Effector memory CD4-positive, alpha-beta T cell (primary cell): ENCODE data around the gene TYR.
"Not testable (repeated sequence)": the region's sequence is repeated elsewhere in the genome, so short reads cannot be mapped to it uniquely, and the experiment has no call there.

Experiments used
- DNase-seq, 3 donors: peaks; one replicate each; pipeline ENCODE4 v3.0.0-alpha.2; 2020
- H3K27ac ChIP-seq: 2 replicates; pipeline ENCODE4 v1.7.0; 2013; ENCODE audit warnings: mild to moderate bottlenecking, low read length, moderate library complexity; ENCODE audit not compliant: insufficient read depth, poor library complexity, severe bottlenecking
- H3K27me3 ChIP-seq: replicated peaks from 2 replicates; pipeline ENCODE4 v1.7.0; 2013; ENCODE audit warnings: mild to moderate bottlenecking, low read length; ENCODE audit not compliant: insufficient read depth, control insufficient read depth, poor library complexity, severe bottlenecking
- H3K36me3 ChIP-seq: 2 replicates; pipeline ENCODE4 v1.7.0; 2013; ENCODE audit warnings: mild to moderate bottlenecking, low read length, moderate library complexity; ENCODE audit not compliant: control insufficient read depth, insufficient read depth
- H3K4me1 ChIP-seq: 2 replicates; pipeline ENCODE4 v1.7.0; 2013; ENCODE audit warnings: low read length, mild to moderate bottlenecking; ENCODE audit not compliant: control insufficient read depth, insufficient read depth, poor library complexity, severe bottlenecking
- H3K4me3 ChIP-seq: 2 replicates; pipeline ENCODE4 v1.7.0; 2013; ENCODE audit warnings: low read length, low read depth, mild to moderate bottlenecking; ENCODE audit not compliant: insufficient read depth, poor library complexity, severe bottlenecking
- H3K9me3 ChIP-seq: 2 replicates; pipeline ENCODE4 v1.7.0; 2013; ENCODE audit warnings: mild to moderate bottlenecking, low read length, moderate library complexity; ENCODE audit not compliant: control insufficient read depth

TYR gene

DNA sequence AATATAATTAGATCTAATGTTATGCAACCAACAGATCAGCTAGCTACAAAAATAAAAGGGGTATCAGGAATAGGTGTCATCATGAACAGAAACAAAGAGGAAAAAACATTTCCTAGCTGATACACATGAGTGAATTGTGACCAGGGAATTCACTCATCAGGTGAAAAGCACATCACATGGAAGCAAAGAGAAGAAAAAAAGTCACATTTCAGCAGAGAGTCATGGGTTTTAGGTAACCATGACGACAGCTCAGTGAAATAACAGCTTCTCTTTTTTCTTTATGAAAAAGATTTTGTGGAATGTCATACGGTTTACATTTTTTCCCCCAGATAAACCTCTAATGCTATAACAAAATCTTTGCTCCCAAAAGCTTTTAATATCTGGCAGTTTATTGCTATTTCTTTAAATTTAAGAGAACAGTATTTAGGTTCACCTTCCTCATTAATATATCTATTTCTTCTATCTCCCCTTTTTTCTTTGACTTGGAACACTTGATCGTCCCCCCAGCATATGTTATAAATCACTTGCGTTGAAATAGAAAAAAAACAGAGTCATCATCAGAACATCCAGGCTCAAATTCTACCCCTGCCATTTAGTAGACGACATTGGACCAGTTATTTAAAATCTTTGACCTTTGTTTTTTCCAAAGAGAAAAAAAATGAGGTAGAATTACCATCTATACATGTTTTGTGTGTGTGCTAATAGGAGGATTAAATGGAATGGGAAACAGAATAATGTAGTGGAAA lies 5.3 kb downstream of the TYR start:
- H3K27ac ChIP-seq: no peak overlapping the region
- DNase-seq: no peak
- H3K27me3 ChIP-seq: no peaks in the 10 kb centered on the region
- no peak overlapping the region for H3K4me3 ChIP-seq
- no peaks in the 10 kb centered on the region for H3K36me3 ChIP-seq
- no peaks in the 10 kb centered on the region for H3K4me1 ChIP-seq
- H3K9me3 ChIP-seq: no peaks in the 10 kb centered on the region

DNA sequence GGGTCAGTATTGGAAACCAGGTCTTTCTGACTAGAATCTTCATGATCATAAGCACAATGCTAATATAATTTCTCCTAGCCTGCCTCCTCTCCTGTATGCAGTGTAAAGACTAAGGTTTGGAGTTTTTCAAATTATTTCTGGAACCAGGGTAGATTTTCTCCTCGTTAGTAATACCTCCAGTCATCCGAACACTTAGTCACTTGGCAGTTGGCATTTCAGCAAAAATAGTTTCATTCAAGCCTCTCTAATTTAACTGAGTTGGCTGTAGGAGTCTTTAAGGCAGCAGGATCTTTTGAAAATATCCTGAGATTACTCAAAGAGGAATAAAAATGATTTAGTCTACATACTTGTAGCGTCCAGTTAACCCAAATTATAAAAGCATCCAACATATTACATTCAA lies 6.3 kb downstream of the TYR start:
- DNase-seq: no peak
- Histone ChIP-seq H3K4me1 (no peaks in the 10 kb centered on the region), H3K36me3 (no peaks in the 10 kb centered on the region), H3K4me3 (no peak overlapping the region), H3K9me3 (no peaks in the 10 kb centered on the region), H3K27me3 (no peaks in the 10 kb centered on the region), H3K27ac (no peak overlapping the region)

DNA sequence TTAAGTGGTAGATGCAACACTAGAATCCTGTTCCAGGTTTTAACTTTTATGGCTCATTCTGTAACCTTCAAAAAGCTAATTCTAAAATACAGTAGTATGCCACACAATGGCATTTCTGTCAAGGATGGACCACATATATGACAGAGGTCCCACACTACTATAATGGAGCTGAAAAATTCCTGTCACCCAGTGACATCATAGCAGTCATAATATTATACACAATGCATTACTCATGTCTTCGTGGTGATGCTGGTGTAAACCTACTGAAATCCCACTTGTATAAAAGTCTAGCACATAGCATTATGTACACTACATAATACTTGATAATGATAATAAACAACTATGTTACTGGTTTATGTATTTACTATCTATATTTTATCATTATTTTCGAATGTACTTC lies 12.1 kb downstream of the TYR start:
- Histone ChIP-seq H3K36me3 (no peaks in the 10 kb centered on the region), H3K27ac (no peak overlapping the region), H3K4me3 (no peak overlapping the region), H3K9me3 (no peaks in the 10 kb centered on the region), H3K27me3 (no peaks in the 10 kb centered on the region), H3K4me1 (no peaks in the 10 kb centered on the region)
- no peak for DNase-seq

DNA sequence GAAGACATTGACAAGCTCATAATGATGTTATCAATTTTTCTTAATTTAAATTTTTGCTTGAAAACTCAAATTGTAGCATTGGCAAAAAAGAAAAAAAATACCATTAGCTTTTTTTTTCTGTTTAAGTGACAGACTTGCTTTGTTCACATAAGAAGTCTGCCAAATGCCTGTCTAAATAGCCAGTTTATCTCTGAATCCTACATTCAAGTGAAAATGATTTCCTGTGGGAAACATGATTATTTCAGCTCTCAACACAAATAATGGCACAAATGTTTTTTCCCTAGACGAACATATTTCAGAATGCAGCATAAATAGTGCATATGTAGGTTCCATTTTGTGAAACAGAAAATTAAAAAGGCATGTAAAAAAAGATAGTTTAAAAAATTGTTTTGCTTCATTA lies 23.5 kb downstream of the TYR start:
- no peak for DNase-seq
- Histone ChIP-seq H3K36me3 (no peaks in the 10 kb centered on the region), H3K4me3 (no peak overlapping the region), H3K27me3 (no peaks in the 10 kb centered on the region), H3K4me1 (no peaks in the 10 kb centered on the region), H3K27ac (no peak overlapping the region), H3K9me3 (no peaks in the 10 kb centered on the region)

DNA sequence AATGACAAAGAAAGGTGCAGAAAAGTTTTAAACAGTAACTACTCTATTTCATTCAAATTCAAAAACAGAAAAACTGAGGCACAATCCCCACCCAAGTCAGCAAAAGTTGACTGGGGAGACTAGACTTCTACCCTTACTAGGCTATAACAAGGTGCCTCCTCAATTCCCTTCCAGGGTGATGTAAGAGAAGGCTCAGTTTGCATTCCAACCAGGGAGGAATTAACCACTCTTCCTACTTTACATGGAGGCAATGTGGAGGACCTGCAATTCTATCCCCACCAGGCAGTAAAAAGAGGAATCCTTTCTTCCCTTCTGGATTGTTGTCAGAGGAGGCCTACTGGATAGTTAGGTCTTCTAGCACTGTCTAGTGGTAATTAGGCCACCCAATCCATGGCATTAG lies 26.1 kb downstream of the TYR start:
- Histone ChIP-seq H3K9me3 (no peaks in the 10 kb centered on the region), H3K4me1 (no peaks in the 10 kb centered on the region), H3K36me3 (no peaks in the 10 kb centered on the region), H3K27me3 (no peaks in the 10 kb centered on the region), H3K27ac (no peak overlapping the region), H3K4me3 (no peak overlapping the region)
- no peak for DNase-seq

DNA sequence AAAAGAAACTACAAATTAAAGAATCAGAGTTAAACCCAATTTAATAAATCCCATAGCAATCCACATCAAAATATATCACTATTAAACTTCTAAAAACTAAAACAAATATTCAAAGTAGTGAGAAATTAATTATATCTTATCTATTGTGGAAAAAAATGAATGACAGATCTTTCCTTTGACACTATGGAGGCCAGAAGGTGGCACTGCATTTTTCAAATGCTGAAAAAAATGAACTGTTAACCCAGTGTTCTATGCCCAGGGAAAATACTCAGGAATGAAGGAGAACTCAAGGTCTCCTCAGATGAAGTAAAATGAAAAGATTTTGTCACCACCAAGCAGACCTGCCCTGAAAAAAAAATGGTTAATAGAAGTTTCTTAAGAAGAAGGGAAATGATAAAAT lies 27.7 kb downstream of the TYR start:
- no peaks in the 10 kb centered on the region for H3K9me3 ChIP-seq
- H3K27ac ChIP-seq: no peak overlapping the region
- no peaks in the 10 kb centered on the region for H3K36me3 ChIP-seq
- H3K4me1 ChIP-seq: no peaks in the 10 kb centered on the region
- DNase-seq: no peak
- H3K27me3 ChIP-seq: no peaks in the 10 kb centered on the region
- H3K4me3 ChIP-seq: no peak overlapping the region

DNA sequence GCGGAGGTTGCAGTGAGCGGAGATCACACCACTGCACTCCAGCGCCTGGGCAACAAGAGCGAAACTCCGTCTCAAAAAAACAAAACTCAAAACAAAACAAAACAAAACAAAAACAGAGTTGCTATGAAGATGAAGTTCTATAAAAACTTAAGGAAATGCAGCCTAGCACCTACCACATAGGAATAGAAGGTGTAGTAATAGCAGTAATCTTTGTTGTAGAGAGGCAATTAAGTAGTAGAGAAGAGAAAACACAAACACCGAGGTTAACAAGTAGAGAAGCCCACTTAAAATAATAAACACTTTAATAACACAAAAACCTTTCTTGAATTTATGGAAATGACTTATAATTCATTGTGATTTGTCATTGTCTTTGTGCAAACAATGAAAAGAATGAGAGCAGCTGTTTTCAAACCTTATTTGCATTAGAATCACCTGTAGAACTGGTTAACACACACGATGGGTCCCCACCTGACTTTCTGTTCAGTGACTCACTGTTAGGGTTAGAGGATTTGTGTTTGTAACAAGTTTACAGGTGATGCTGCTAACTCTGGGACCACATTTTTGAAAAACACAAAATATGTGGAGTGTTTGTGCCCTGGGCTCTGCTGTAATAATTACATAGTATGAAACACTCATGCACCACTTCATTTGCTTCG lies 43.1 kb downstream of the TYR start:
- H3K9me3 ChIP-seq: no peaks in the 10 kb centered on the region
- H3K4me3 ChIP-seq: no peak overlapping the region
- DNase-seq: no peak
- H3K36me3 ChIP-seq: no peaks in the 10 kb centered on the region
- no peaks in the 10 kb centered on the region for H3K4me1 ChIP-seq
- no peaks in the 10 kb centered on the region for H3K27me3 ChIP-seq
- no peak overlapping the region for H3K27ac ChIP-seq

DNA sequence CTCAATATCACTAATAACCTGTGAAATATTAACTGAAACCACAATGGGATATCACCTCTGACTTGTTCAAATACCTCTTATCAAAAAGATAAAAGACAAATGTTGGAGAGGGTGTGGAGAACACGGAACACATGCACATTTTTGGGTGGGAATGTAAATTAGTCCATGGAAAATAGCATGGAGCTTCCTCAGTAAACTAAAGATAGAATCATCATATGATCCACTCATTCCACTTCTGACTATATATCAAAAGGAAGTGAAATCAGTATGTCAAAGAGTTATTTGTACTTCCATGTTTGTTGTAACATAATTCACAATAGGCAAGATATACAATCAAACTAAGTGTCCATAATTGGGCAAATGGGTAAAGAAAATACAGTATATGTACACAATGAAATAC lies 57.4 kb downstream of the TYR start:
- no peaks in the 10 kb centered on the region for H3K9me3 ChIP-seq
- no peak overlapping the region for H3K27ac ChIP-seq

DNA sequence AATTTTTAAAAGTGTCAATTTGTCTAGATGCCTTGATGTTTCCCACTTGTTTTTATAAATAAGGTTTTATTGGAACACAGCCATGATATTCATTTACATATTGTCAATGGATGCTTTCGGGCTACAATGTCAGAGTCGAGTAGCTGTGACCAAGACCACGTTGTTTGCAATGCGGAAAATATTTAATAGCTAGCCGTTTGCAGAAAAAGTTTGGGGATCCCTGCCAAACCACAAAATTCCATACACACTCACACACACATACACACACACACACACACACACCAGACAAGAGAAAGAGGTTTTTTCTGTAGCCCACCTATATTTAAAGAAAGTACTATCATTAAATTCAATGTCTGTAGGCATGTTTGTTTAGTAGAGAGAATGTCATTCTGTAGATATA lies 58.3 kb downstream of the TYR start:
- Histone ChIP-seq H3K36me3 (no peaks in the 10 kb centered on the region), H3K27me3 (no peaks in the 10 kb centered on the region), H3K9me3 (no peaks in the 10 kb centered on the region), H3K27ac (no peak overlapping the region), H3K4me1 (no peaks in the 10 kb centered on the region), H3K4me3 (no peak overlapping the region)
- DNase-seq: no peak

More for the DNA sequence above, 57.4 kb downstream of the TYR start:
- Histone ChIP-seq H3K4me1 (no peaks in the 10 kb centered on the region), H3K36me3 (no peaks in the 10 kb centered on the region), H3K4me3 (no peak overlapping the region), H3K27me3 (no peaks in the 10 kb centered on the region)
- no peak for DNase-seq

DNA sequence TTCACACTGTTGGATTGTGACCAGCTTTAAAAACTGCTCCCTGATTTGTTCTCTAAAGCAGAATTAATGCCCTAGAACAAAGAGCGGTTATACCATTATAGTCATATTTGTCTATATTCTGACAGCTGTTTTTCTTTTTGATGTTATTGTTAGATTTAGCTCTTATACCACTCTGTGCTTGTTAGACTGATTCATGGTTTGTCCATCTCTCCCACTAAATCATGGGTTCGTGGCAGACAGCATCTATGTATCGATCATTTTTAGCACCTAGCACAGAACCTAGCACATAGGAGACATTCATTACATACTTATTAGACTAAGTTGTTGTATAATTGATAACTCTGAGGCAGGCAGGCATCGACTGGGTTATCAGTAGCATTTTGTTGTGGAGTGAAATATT lies 69.3 kb downstream of the TYR start:
- not testable (repeated sequence) for H3K4me3 ChIP-seq, H3K27ac ChIP-seq, H3K27me3 ChIP-seq, H3K4me1 ChIP-seq, H3K36me3 ChIP-seq, DNase-seq, H3K9me3 ChIP-seq
